ENCODE data around the gene KAZALD1.

KAZALD1 gene

DNA sequence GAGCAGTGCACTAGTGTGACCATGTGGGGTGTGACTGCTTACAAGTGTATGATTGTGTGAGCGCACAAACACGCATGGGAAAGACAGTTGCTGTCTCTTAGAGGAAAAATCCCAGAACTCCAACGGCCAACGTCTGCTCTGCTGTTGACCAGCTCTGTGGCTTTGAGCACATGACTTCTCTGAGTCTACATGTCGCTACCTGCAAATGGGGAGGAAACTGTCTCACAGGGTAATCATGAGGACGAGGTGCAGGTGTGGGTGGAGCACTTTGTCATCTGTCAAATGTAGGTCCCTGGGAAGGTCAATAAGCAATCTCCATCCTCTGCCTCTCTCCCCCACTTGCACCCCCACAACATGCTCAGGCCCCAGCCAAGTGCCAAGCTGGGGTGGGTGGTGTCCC lies 38.1 kb downstream of the KAZALD1 start:
- DNase-seq = no peak

DNA sequence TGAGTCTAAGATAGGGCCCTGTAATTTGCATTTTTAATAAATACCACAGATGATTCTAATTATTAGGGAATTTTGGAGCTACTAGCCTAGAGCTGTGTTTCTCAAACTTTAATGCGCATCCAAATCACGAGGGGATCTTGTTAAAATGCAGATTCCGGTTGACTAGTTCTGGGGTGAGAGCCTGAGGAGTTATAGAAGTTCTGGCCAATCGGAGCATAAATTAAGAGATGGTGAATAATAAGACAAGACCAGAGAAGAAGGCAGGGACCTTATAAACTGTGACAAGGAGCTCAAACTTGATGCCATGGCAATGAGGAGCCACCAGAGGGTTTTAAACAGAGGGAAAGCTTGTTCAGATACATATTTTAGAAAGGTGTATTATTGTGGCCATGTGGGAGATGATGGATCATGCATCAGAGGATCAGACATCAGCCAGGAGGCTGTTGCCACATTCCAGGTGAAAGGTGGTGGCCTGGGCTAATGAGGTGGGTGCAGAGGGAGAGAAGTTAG lies 39.6 kb downstream of the KAZALD1 start:
- DNase-seq = no peak

DNA sequence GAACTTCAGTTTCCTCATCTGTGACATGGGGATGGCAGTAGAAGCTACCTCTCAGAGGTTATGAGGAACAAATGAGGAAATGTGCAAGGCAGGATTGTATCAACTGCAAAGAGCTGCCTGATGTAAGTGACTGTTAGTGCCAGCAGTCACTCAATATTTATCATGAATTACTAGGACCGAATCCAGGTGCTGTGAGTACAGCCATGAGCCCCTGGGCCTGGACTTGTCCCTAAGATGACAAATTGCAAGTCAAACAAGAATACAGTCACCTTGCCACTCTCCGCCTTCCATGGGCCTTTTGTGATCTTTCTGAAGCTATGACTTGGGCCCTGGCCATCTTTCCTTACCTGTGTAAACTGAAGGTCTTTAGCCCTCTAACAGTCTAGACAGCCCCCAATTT lies 41.6 kb downstream of the KAZALD1 start:
- no peak for DNase-seq

- DNase-seq = no peak
Observed at GRCh38 chr10:101106351-101106750, 44.6 kb downstream of the KAZALD1 start.

DNA sequence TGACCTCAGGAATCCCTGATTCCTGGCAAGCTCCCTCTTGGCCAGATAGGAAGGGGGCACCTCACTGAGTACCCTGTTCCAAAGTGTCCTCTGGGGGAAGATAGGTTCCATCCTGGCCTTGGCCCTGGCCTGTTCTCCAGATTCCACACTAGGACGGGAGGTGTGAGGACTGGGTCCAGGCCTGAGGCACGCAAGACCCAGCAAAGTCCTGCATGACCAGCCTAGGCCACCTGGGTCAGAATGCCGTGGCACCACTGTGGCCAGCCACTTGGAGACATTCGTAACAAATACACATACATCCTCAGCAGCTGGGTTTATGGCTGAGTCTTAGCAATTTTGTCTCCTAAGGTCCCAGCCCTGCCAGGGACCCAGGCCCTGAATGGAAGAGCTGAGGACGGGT lies 46.0 kb downstream of the KAZALD1 start:
- DNase-seq = no peak

DNA sequence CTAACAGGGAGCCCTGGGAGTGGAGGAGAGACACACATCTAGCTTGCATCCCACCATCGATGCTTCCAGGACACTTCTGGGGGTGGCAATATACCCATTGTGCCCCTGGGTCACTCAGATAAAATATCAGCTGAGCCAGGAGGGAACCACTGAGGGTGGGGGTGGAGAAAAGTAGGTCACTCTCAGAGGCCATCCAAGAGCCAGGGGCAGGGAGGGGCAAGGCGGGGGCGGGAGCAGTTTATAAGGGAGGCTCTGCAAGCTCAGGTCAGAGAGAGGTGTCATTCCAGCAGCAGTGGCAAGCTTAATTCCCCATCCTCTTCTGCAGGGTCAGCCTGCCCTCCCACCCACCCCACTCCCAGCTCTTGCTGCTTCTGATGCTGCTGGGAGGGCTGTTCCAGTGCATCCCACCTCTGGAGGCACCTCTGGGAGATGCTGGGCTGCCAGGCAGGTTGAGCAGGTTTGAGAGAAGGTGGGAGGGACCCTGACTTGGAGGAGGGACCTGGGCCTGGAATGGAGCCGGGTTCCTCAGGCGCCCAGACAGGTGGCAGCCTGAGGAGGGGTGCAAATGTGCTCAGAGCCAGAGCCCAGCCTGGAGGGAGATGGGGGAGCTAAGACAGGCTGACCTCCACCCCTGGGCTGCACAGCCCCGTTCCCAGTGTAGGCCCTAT lies 49.2 kb downstream of the KAZALD1 start:
- DNase-seq = no peak

- DNase-seq = no peak
Observed at GRCh38 chr10:101111547-101111946, 49.8 kb downstream of the KAZALD1 start.

- no peak for DNase-seq
Observed at GRCh38 chr10:101112799-101113594, 51.2 kb downstream of the KAZALD1 start.

DNA sequence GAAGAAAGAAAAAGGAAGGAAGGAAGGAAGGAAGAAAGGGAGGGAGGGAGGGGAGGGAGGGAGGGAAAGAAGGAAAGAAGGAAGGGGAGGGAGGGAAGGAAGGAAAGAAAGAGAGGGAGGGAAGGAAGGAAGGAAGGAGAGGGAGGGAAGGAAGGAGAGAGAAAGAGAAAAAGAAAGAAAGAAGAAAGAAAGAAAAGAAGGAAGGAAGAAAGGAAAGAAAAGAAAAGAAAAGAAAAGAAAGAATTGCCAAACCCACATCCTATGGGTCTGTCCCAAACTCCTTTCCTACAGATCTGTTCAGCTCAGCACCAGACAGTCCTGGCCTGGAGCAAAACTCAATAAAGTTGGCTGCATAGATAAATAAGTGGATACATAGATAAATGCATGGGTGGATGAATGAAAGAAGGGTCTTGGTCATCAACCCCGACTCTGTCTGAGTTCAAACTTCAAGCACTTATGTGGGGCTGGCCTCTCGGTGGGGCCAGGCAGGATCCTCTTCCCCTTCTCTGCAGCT lies 52.2 kb downstream of the KAZALD1 start:
- no peak for DNase-seq

GRCh38 chr10:101114646-101115045 lies 52.9 kb downstream of the KAZALD1 start:
- no peak for DNase-seq

All from CD4-positive, alpha-beta T cell treated with Interleukin-4 for 1 hour (primary cell).